ENCODE measurements around the gene MT1HL1. TPM values are rescaled to one million over a fixed set of nuclear protein-coding genes. Genes with fewer than 3 reads are reported as not detected.
"Not testable (repeated sequence)": the region's sequence is repeated elsewhere in the genome, so short reads cannot be mapped to it uniquely, and the experiment has no call there.

The MT1HL1 gene
- total RNA-seq, 1 donor from 2014 or later: not detected

DNA sequence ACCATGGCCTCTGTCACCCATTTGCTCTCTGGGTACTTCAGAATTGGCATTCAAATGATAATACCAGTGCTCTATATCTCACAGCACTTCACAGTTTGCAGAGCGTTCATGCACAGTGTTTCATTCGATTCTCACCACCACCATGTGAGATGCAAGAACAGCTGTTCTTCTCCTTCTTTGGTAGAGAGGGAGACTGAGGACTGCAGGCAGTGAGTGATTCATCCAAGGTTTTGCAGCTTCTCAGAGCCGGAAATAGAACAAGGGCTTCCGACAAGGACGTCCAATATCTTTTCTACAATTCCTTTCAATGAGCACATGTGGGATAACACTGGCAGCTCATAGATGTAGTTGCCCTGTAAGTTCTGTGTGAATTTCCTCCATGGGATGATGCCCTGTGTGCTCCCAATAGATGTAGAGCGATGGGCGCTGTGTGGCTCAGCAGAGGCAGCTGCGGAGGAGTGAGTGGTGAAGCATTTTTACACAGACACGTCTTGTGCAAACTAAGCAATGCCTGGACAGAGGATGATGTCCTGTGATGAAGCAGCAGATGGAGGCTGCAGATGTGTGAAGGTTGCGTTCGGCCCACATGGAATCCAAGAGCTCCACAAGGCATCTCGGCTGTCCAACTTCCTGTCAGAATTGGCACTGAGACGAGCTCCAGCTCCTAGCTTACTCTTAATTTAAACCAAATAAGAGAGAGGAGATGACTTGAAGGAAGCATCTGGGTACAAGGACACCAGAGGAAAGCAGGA lies 24.9 kb downstream of the MT1HL1 start:
- no peak for DNase-seq (ENCODE audit: low read depth in 2 of 2)

DNA sequence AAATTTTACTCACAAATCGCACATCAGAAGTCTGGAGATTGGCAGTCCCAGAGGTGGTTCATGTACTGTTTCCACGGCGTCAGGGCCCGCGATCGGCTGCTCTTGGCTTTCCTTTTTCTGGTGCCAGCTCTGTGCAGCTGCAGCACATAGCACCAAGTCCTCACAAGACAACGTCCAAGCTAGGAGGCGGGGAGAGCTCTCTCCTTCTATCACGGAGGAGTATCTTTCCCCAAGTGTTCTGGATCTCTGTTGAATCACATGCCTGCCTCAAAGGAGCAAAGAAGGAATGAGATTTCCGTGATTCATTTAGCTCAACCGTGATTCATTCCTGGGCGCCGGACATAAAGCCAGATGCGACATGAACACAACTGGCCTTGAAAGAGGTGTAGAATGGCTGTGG lies 25.5 kb downstream of the MT1HL1 start:
- no peak for DNase-seq (ENCODE audit: low read depth in 2 of 2)

DNA sequence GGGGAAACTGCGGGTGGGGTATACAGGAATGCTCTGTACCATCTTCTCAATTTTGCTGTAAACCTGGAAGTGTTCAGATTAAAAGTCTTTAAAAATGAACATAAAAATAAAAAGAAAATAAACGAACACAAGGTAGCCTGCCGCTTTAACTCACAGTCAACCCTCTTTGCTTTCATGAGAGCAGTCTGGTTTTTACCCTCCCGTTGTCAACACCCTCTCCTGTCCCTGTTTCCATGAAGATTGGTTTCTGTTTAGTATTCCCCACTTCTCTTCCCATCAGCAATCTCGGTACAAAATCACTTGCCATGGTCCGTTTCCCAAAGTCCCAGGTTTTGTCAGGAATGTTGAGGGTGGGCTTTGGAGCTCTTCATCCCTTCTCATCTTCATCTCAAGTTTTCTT lies 28.8 kb downstream of the MT1HL1 start:
- DNase-seq (ENCODE audit: low read depth in 2 of 2): no peak

DNA sequence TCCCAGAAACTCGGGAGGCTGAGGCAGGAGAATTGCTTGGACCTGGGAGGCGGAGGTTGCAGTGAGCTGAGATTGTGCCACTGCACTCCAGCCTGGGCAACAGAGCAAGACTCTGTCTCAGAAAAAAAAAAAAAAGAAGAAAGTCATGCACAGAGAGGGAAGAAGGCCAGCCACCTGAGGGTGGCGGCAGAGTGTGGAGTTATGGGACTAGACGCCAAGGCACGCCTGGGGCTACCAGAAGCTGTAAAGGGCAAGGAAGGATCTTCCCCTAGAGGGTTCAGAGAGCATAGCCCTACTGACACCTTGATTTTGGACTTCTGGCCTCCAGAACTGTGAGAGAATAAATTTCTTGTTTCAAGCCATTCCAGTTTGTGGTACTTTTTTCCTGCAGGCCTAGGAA lies 30.2 kb downstream of the MT1HL1 start:
- DNase-seq (ENCODE audit: low read depth in 2 of 2): not testable (repeated sequence)

DNA sequence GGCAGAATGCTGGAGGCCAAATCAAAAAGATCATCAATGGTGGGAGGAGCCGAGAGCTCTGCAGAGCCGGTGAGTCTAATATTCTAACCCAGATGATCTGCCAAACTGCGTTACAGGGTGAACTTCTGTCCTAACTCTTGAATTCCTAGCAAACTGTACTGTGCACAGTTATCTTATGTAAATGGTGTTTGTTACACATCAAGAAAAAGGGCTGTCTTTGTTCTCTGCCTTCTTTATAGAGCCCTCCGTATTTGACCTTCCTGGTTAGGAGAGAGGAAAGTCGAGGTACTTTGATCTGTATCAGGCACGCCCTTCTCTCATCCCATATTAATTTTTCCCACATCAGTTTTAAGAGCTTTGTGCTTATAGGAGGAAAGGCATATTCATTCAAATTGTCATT lies 37.6 kb downstream of the MT1HL1 start:
- DNase-seq (ENCODE audit: low read depth in 2 of 2): no peak

DNA sequence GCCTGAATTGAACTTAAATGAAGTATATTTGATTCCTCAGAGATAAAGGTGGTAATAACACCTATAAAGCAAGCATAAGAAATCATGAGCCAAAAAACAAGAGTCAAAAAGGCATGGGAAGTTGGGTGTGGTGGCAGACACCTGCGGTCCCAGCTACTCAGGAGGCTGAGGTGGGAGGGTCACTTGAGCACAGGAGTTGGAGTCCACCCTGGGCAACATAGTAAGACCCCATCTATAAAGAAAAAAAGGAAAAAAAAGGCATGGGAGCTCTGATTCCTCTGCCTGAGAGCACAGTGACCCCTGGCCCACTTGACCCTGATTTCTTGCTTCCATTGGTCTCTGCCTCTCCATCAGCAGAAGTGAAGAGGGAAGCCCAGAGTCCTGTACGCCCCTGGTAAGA lies 40.3 kb downstream of the MT1HL1 start:
- no peak for DNase-seq (ENCODE audit: low read depth in 2 of 2)

DNA sequence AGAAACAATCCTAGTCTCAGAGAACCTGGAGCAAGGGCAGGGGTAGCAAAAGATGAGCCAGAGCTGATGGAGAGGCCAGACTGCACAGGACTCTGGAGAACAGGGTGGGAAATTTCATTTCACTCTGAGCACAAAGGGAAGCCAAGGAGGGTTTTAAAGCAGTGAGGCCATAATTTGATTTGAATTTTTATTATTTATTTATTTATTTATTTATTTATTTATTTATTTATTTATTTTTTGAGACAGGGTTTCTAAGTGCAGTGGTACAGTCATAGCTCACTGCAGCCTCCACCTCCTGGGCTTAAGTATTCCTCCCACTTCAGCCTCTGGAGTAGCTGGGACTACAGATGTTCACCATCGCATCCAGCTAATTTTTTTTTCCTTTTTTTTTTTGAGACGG lies 45.1 kb downstream of the MT1HL1 start:
- no peak for DNase-seq (ENCODE audit: low read depth in 2 of 2)

DNA sequence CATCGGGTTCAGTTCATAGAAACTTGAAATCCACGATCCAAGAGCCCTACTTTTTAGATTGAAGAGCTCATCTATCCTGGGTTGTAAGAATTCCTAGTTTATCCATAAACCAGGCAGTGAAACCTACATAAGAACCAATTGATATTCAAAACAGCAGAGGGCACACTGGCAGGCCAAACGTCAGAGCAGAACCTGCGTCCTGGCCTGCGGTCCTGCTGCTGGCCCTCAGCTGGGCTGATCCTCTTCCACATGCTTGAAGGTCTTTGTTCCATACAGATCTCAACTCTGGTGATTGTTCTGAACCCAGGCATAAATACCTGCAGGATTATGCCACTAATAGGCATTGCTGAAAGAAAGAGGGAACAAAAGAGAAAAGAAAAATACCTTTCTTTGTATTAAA lies 47.0 kb downstream of the MT1HL1 start:
- DNase-seq (ENCODE audit: low read depth in 2 of 2): no peak

Other genes starting within 250 kb of the MT1HL1 start
- 23.3 and 32.3 TPM in 2 replicates for gene MTR, start 209.1 kb downstream of the MT1HL1 start, total RNA-seq
- under 0.01 and 0.22 TPM in 2 replicates for gene RYR2, start 37.7 kb upstream of the MT1HL1 start, total RNA-seq

All from lung microvascular endothelial cell (primary cell).